GM10266 (cell line): ENCODE results near the gene SC5D.

Experiments
- DNase-seq: peaks from one replicate; pipeline ENCODE4 v3.0.0; 2012; ENCODE audit errors: extremely low spot score
- CTCF ChIP-seq: IDR thresholded peaks from 2 replicates; pipeline ENCODE4 v1.5.1; 2012; ENCODE audit warnings: mild to moderate bottlenecking, low read depth; ENCODE audit not compliant: control insufficient read depth, insufficient read depth; ENCODE audit errors: missing control alignments

The SC5D gene

GRCh38 chr11:121328967-121329679, 36.6 kb downstream of the SC5D start:
- no peak for DNase-seq
- TF ChIP-seq CTCF, result no peak

- DNase-seq, result no peak
- TF ChIP-seq CTCF, result no peak
These were observed 37.3 kb downstream of the SC5D start for GRCh38 chr11:121329781-121330395.

- DNase-seq, result no peak
- no peak for TF ChIP-seq CTCF
These were observed 38.3 kb downstream of the SC5D start for GRCh38 chr11:121330614-121331435.

- no peak for DNase-seq
- TF ChIP-seq CTCF, result peak; percentile 4
These were observed 42.6 kb downstream of the SC5D start for GRCh38 chr11:121334973-121335710.

GRCh38 chr11:121336279-121336937, 43.8 kb downstream of the SC5D start:
- TF ChIP-seq CTCF, result no peak
- DNase-seq, result no peak

GRCh38 chr11:121337078-121337477, 44.5 kb downstream of the SC5D start:
- no peak for TF ChIP-seq CTCF
- no peak for DNase-seq
